Cardiac fibroblast (primary cell): ENCODE data around the gene HGFAC.

ENCODE experiments used
- DNase-seq, 2 donors: peaks; one replicate each; pipeline versions ENCODE4 v3.0.0 to v3.0.0-alpha.2; 2010; ENCODE audit warnings: low read depth in 2 of 2
- H3K4me3 ChIP-seq, 2 donors: replicated peaks in 1 of 2; 1 replicate in 1 of 2; 2 replicates in 1 of 2; pipeline ENCODE4 v1.5.1; 2011; ENCODE audit warnings: low read depth in 2 of 2, low read length in 2 of 2, mild to moderate bottlenecking in 2 of 2, moderate library complexity in 1 of 2
- TF ChIP-seq, protein P1 (sequence below): IDR thresholded peaks from one replicate; pipeline ENCODE4 v1.5.1; 2011; ENCODE audit warnings: low read depth, mild to moderate bottlenecking, low read length, inconsistent platforms

Gene HGFAC

DNA sequence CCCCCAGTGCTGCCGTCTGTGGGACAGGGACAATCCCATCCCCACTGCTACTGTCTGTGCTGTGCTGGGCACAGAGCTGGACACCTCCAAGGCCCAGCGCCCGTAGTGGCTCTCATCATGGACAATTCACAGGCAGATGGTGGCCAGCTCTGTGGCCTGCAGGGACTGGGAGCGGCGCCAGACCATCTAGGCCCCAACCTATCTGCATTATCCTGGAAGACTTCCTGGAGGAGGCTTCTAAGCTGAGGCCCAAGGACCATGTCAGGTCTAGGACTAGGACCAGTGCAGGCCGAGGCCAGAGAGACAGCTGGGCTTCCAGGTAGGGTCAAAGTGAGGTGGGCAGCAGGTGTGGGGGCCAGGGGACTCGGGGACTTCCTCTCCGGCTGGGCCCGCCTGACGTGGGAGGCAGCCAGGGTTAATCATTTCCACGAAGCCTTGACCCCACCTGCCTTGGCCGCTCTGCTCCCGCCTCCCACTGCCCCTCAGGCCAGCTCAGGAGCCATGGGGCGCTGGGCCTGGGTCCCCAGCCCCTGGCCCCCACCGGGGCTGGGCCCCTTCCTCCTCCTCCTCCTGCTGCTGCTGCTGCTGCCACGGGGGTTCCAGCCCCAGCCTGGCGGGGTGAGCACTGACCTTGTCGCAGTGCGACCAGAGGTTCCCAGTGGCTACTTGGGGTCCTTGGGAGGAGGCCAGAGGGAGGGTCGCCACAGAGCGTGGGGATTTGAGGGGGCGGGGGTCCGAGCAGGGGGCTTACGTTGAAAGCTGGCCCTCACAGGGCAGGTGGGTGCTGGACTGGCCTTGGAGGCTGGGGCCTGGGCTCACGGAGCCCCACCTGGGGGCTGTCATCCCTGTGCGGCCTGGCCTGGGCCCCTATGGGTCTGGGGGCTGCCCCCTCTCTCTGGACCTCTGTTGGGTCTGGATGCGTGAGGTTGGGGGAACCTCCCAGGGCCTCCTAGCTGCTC lies at the start of gene HGFAC:
TSS of gene HGFAC (plus strand) at position 468 of the 959 bp plus-strand sequence. CDS start at position 502, 34 bp downstream.
- no peak within 1 kb of the TSS for H3K4me3 ChIP-seq
- TF ChIP-seq, protein P1, sequence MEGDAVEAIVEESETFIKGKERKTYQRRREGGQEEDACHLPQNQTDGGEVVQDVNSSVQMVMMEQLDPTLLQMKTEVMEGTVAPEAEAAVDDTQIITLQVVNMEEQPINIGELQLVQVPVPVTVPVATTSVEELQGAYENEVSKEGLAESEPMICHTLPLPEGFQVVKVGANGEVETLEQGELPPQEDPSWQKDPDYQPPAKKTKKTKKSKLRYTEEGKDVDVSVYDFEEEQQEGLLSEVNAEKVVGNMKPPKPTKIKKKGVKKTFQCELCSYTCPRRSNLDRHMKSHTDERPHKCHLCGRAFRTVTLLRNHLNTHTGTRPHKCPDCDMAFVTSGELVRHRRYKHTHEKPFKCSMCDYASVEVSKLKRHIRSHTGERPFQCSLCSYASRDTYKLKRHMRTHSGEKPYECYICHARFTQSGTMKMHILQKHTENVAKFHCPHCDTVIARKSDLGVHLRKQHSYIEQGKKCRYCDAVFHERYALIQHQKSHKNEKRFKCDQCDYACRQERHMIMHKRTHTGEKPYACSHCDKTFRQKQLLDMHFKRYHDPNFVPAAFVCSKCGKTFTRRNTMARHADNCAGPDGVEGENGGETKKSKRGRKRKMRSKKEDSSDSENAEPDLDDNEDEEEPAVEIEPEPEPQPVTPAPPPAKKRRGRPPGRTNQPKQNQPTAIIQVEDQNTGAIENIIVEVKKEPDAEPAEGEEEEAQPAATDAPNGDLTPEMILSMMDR, result no peak
- DNase-seq, result no peak

DNA sequence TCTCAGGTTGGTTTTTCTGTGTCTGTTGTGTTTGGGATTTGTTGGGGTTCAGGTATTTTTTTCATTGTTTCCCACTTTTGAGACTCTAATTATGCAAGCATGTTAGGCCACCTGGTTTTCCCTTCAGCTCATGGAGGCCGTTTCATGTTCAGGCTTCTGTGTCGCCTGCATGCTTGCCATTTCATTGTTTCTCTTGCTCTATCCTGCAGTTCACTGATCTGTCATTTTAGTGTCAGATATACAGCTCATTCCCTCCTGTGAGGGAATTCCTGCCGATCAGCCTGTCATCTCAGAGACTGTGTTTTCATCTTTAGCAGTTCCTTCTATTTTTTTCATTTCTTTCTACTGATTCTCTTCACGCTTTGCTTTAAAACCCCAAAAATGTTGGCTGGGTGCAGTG lies 49.4 kb upstream of the HGFAC start:
- no peak for DNase-seq
- TF ChIP-seq, protein P1, result no peak
- no peak overlapping the region for H3K4me3 ChIP-seq

DNA sequence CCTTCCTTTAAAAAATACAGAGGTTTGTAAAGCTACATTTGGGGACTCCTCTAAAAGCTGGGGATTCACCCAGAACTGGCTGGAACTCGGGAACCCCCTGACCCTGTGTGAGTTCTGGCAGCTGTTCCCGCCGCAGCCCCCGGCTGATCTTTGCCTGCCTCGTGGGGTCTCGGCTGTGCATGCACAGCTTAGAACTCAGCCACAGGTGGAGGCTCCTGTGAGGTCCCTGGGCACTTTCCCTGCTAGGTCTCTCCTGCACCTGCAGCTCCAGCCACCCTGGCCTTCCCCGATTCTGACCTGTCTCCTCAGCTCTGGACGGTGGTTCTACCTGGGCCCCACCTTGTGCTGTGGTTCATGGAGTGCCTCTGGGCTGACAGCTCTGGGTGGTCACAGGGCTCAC lies 48.6 kb upstream of the HGFAC start:
- TF ChIP-seq, protein P1, result no peak
- H3K4me3 ChIP-seq, result no peak overlapping the region
- DNase-seq, result no peak

DNA sequence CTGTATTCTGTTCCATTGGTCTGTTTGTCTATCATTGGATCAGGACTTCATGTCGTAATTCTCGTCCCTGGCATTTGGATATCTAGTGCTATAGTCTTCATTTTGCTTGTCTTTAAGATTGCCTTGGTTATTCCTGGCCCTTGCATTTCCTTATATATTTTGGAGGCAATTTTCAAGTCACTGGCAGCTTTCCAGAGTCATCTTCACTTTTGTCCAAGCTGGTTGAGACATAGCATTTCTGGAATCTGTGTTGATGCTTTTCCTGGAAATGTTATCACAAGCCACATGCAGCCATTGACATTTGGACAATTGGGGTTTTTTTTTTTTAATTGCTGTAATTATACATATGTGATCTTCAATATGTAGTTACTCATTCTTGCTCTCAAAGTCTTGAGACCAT lies 45.2 kb upstream of the HGFAC start:
- no peak for DNase-seq
- H3K4me3 ChIP-seq, result no peak overlapping the region
- TF ChIP-seq, protein P1, result no peak

DNA sequence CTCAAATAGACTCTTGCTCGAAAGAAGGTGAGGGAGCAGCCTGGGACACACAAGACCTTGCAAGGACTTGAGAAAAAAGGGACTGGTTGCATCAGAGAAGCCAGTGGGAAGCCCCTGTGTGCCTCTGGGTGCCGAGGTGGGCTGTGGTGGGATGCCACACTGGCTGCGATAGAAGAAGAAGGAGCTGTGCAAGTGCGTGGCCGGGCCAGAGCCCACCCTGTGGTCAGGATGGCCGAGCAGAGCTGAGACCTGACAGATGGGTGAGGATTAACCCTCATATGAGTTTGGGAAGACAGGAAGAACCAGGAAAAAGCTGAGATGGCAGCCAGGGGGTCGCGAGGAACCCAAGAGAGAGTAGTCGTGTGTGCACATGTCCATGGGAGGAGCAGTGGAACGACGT lies 44.6 kb upstream of the HGFAC start:
- no peak for DNase-seq
- H3K4me3 ChIP-seq, result no peak overlapping the region
- TF ChIP-seq, protein P1, result no peak

DNA sequence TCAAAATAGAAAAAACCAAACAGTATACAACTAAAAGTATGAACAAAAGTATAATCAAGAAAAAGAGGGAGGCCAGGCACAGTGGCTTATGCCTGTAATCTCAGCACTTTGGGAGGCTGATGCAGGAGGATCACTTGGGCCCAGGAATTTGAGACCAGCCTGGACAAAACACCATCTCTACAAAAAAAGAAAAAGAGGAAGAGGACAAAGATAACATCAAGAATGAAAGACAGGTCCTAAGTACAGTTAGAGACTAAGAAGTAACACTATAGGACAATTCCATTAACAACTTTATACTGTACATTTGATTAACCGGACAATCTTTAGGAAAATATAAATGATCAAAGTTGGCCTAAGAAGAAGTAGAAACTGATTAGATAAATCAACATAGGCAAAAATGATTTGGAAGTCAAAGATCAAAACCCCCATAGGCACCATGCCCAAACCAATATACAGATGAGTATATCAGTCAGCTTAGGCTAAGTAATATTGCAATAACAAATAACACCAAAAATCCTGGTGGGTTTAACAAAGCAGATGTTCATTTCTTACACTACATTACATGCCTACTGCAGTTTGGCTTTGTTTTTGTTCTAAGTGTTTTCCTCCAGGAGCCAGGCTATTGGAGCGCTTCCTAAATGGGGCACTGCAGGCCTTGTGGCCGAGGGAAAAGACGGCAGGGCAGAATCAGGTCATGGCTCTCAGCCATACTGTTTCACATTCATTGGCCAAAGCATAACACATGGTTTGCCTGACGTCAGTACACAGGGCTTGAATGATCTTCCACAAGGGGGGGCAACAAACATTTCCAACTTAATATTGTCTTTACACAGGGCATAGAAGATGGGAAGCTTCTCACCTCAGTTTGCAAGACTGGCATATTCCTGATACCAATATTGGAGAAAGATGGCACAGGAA lies 42.2 kb upstream of the HGFAC start:
- TF ChIP-seq, protein P1, result no peak
- H3K4me3 ChIP-seq, result no peak overlapping the region
- peak; percentile 22 to 43 for DNase-seq
